IMR-90 (cell line): ENCODE measurements around the gene UACA. TPM values are rescaled to one million over a fixed set of nuclear protein-coding genes. Genes with fewer than 3 reads are reported as not detected.

Experiments
- ATAC-seq: fragments of 200-7000 bp; cut with Tn5 transposase; 2 replicates; pipeline ENCODE4 v1.9.1; 2020; ENCODE audit warnings: low read depth, mild to moderate bottlenecking, moderate library complexity
- BruUV-seq: library from RNA; stranded (reverse); fragments of 400-500 nt; replicated peaks from 2 replicates; lab custom pipeline; 2021; lab: Mats Ljungman, UMichigan
- CTCF ChIA-PET: fragments of 300-600 bp; formaldehyde crosslinking; extraction: SDS; loops from one replicate; lab custom pipeline; 2021; ENCODE audit warnings: antibody characterized with exemption; lab: Yijun Ruan, JAX
- POLR2A ChIA-PET: fragments of 300-600 bp; sonication (Branson Sonifier 250); formaldehyde crosslinking; loops from one replicate; lab custom pipeline; 2022; ENCODE audit warnings: antibody characterized with exemption; ENCODE audit not compliant: unreplicated experiment; lab: Charles Lee
- DNase-seq: peaks from one replicate; pipeline ENCODE4 v3.0.0; 2013
- H2AFZ ChIP-seq: replicated peaks from 2 replicates; pipeline ENCODE3; 2013; ENCODE audit warnings: low read length, mild to moderate bottlenecking; ENCODE audit not compliant: poor library complexity
- H2AK5ac ChIP-seq: 2 replicates; pipeline ENCODE4 v1.6.1; 2013; ENCODE audit warnings: low read depth, low read length, inconsistent platforms
- H2AK9ac ChIP-seq: replicated peaks from 2 replicates; pipeline ENCODE3; 2013; ENCODE audit warnings: mild to moderate bottlenecking, low read depth, low read length, moderate library complexity; ENCODE audit not compliant: poor library complexity
- H2BK120ac ChIP-seq: 2 replicates; pipeline ENCODE4 v1.6.1; 2013; ENCODE audit warnings: low read depth, low read length, inconsistent platforms
- H2BK15ac ChIP-seq: 3 replicates; pipeline ENCODE4 v1.6.1; 2013; ENCODE audit warnings: low read depth, low read length, inconsistent platforms
- H2BK20ac ChIP-seq: 2 replicates; pipeline ENCODE4 v1.6.1; 2013; ENCODE audit warnings: low read depth, mild to moderate bottlenecking, inconsistent platforms, low read length, moderate library complexity
- H2BK5ac ChIP-seq: 2 replicates; pipeline ENCODE4 v1.6.1; 2013; ENCODE audit warnings: mild to moderate bottlenecking, low read depth, low read length, inconsistent platforms; ENCODE audit not compliant: poor library complexity, severe bottlenecking
- H3K14ac ChIP-seq: replicated peaks from 2 replicates; pipeline ENCODE4 v1.6.1; 2013; ENCODE audit warnings: low read depth, low read length, inconsistent platforms
- H3K18ac ChIP-seq: 2 replicates; pipeline ENCODE4 v1.6.1; 2013; ENCODE audit warnings: low read depth, low read length, control low read depth
- H3K23ac ChIP-seq: 2 replicates; pipeline ENCODE4 v1.6.1; 2013; ENCODE audit warnings: low read depth, low read length, inconsistent platforms
- H3K27ac ChIP-seq: 2 replicates; pipeline ENCODE4 v1.5.1; 2013; ENCODE audit warnings: mild to moderate bottlenecking, control low read depth, low read length; ENCODE audit not compliant: insufficient read depth
- H3K27me3 ChIP-seq: 2 replicates; pipeline ENCODE4 v1.6.1; 2013; ENCODE audit warnings: low read length; ENCODE audit not compliant: control insufficient read depth, insufficient read depth
- H3K36me3 ChIP-seq: 2 replicates; pipeline ENCODE4 v1.6.1; 2013; ENCODE audit warnings: low read length, mixed read lengths; ENCODE audit not compliant: control insufficient read depth, insufficient read depth
- H3K4ac ChIP-seq: 2 replicates; pipeline ENCODE4 v1.6.1; 2013; ENCODE audit warnings: low read depth, low read length, inconsistent platforms
- H3K4me1 ChIP-seq: 2 replicates; pipeline ENCODE4 v1.6.1; 2013; ENCODE audit warnings: low read length, mixed read lengths; ENCODE audit not compliant: control insufficient read depth, insufficient read depth
- H3K4me2 ChIP-seq: 2 replicates; pipeline ENCODE4 v1.6.1; 2013; ENCODE audit warnings: low read depth, mild to moderate bottlenecking, control low read depth, low read length, moderate library complexity
- H3K4me3 ChIP-seq: 2 replicates; pipeline ENCODE4 v1.5.1; 2013; ENCODE audit warnings: low read depth, mild to moderate bottlenecking, control low read depth, low read length, moderate library complexity; ENCODE audit not compliant: insufficient read depth
- H3K56ac ChIP-seq: 2 replicates; pipeline ENCODE4 v1.6.1; 2013; ENCODE audit warnings: low read length, inconsistent platforms; ENCODE audit not compliant: insufficient read depth; ENCODE audit errors: extremely low read depth
- H3K79me1 ChIP-seq, 2 experiments: 2 replicates each; pipeline ENCODE4 v1.6.1; 2013; ENCODE audit warnings: low read length in 2 of 2, inconsistent platforms in 1 of 2, low read depth in 1 of 2
- H3K9ac ChIP-seq: 2 replicates; pipeline ENCODE4 v1.6.1; 2013; ENCODE audit warnings: low read depth, low read length, control low read depth
- H3K9me1 ChIP-seq: 2 replicates; pipeline ENCODE4 v1.6.1; 2013; ENCODE audit warnings: low read length, inconsistent platforms; ENCODE audit not compliant: insufficient read depth
- H3K9me3 ChIP-seq: 2 replicates; pipeline ENCODE4 v1.6.1; 2013; ENCODE audit warnings: low read length; ENCODE audit not compliant: control insufficient read depth, insufficient read depth
- H4K20me1 ChIP-seq: 2 replicates; pipeline ENCODE4 v1.6.1; 2013; ENCODE audit warnings: low read length, inconsistent platforms; ENCODE audit not compliant: insufficient read depth
- H4K5ac ChIP-seq: 2 replicates; pipeline ENCODE4 v1.6.1; 2013; ENCODE audit warnings: mild to moderate bottlenecking, low read depth, low read length, control low read depth
- H4K8ac ChIP-seq, 2 experiments: 2 replicates each; pipeline ENCODE4 v1.6.1; 2013; ENCODE audit warnings: low read depth in 2 of 2, low read length in 2 of 2, control low read depth in 1 of 2, inconsistent platforms in 1 of 2
- H4K91ac ChIP-seq: 2 replicates; pipeline ENCODE4 v1.6.1; 2013; ENCODE audit warnings: low read depth, low read length, inconsistent platforms; ENCODE audit not compliant: insufficient read depth
- BHLHE40 ChIP-seq: fragments of 150-350 bp; IDR thresholded peaks from 2 replicates; pipeline ENCODE4 v1.6.1; 2016; ENCODE audit warnings: mild to moderate bottlenecking, low read depth, low read length
- CEBPB ChIP-seq: IDR thresholded peaks from 2 replicates; pipeline ENCODE4 v1.6.1; 2012; ENCODE audit warnings: low read depth, low read length, improper control_type of control experiment
- CHD1 ChIP-seq: IDR thresholded peaks from 2 replicates; pipeline ENCODE4 v1.6.1; 2012; ENCODE audit warnings: low read depth, low read length, improper control_type of control experiment
- CTCF ChIP-seq: conservative IDR thresholded peaks from 2 replicates; pipeline ENCODE4 v1.5.1; 2012; ENCODE audit warnings: mild to moderate bottlenecking, low read depth, low read length, improper control_type of control experiment
- ELK1 ChIP-seq: fragments of 150-350 bp; IDR thresholded peaks from 2 replicates; pipeline ENCODE4 v1.6.1; 2016; ENCODE audit warnings: low read depth, mild to moderate bottlenecking, low read length, moderate library complexity, borderline replicate concordance
- FOS ChIP-seq: fragments of 150-350 bp; IDR thresholded peaks from 2 replicates; pipeline ENCODE4 v1.6.1; 2016; ENCODE audit warnings: low read depth, low read length
- MAFK ChIP-seq: IDR thresholded peaks from 2 replicates; pipeline ENCODE4 v1.6.1; 2012; ENCODE audit warnings: low read depth, low read length, improper control_type of control experiment
- MAZ ChIP-seq: IDR thresholded peaks from 2 replicates; pipeline ENCODE4 v1.6.1; 2012; ENCODE audit warnings: low read depth, mild to moderate bottlenecking, low read length, improper control_type of control experiment, moderate library complexity, borderline replicate concordance
- MXI1 ChIP-seq: IDR thresholded peaks from 2 replicates; pipeline ENCODE4 v1.6.1; 2012; ENCODE audit warnings: low read depth, mild to moderate bottlenecking, low read length, moderate library complexity, borderline replicate concordance
- NFE2L2 ChIP-seq: fragments of 150-350 bp; IDR thresholded peaks from 2 replicates; pipeline ENCODE4 v1.6.1; 2016; ENCODE audit warnings: low read depth, mild to moderate bottlenecking, low read length
- POLR2A ChIP-seq: IDR thresholded peaks from 2 replicates; pipeline ENCODE4 v1.6.1; 2012; ENCODE audit warnings: mild to moderate bottlenecking, low read depth, low read length
- RAD21 ChIP-seq: IDR thresholded peaks from 2 replicates; pipeline ENCODE4 v1.6.1; 2012; ENCODE audit warnings: low read length, improper control_type of control experiment
- RCOR1 ChIP-seq: IDR thresholded peaks from 2 replicates; pipeline ENCODE4 v1.6.1; 2012; ENCODE audit warnings: mild to moderate bottlenecking, low read length, improper control_type of control experiment; ENCODE audit not compliant: insufficient replicate concordance
- RFX5 ChIP-seq: IDR thresholded peaks from 2 replicates; pipeline ENCODE4 v1.8.0; 2012; ENCODE audit warnings: low read depth, mild to moderate bottlenecking, low read length, moderate library complexity
- SMC3 ChIP-seq: fragments of 150-350 bp; IDR thresholded peaks from 2 replicates; pipeline ENCODE4 v1.6.1; 2016; ENCODE audit warnings: low read depth, mild to moderate bottlenecking, antibody characterized with exemption, low read length, moderate library complexity
- USF2 ChIP-seq: fragments of 150-350 bp; IDR thresholded peaks from 2 replicates; pipeline ENCODE4 v1.6.1; 2017; ENCODE audit warnings: mild to moderate bottlenecking, antibody characterized with exemption, low read length, low read depth
- dilution Hi-C: fragments of 300-500 bp; cut with HindIII; formaldehyde crosslinking; loops from one replicate; pipeline ENCODE4 v1.14.3; 2018; ENCODE audit warnings: low sequenced_read_pairs; ENCODE audit not compliant: unreplicated experiment
- in situ Hi-C: fragments of 300-500 bp; cut with MboI; formaldehyde crosslinking; loops from 3 replicates; pipeline ENCODE4 v1.14.3; 2019; ENCODE audit warnings: low sequenced_read_pairs, inconsistent platforms, mixed read lengths
- intact Hi-C: fragments of 100-400 bp; cut with micrococcal nuclease; formaldehyde crosslinking; loops from 2 replicates; pipeline ENCODE4 v1.10.0; 2022
- polyA plus RNA-seq, 3 experiments: library from polyadenylated mRNA; depleted of rRNA; stranded (reverse); fragments of >200 nt; gene quantifications; 2 replicates each; pipeline ENCODE4 v1.2.3, GENCODE V29; 2012; ENCODE audit warnings: low replicate concordance in 1 of 3
- total RNA-seq: library from RNA; depleted of rRNA; stranded (reverse); fragments of >200 nt; gene quantifications from 2 replicates; pipeline ENCODE4 v1.2.3, GENCODE V29; 2012

UACA gene
- total and polyA plus RNA-seq, 2 of the 4 experiments (the other 2 are of a cell fraction) = 156 to 507 TPM

- H3K27me3 ChIP-seq = no peaks in the 10 kb centered on the region
- H4K20me1 ChIP-seq = peaks cover 21% of the 10 kb centered on the region
- TF ChIP-seq RCOR1 = no peak
- TF ChIP-seq MXI1 = no peak
- TF ChIP-seq CHD1 = no peak
- no peak for TF ChIP-seq MAZ
- TF ChIP-seq USF2 = no peak
- TF ChIP-seq MAFK = no peak
- TF ChIP-seq ELK1 = no peak
- TF ChIP-seq RAD21 = no peak
- TF ChIP-seq NFE2L2 = no peak
- TF ChIP-seq BHLHE40 = no peak
- TF ChIP-seq CTCF = no peak
- no peak for TF ChIP-seq POLR2A
- TF ChIP-seq RFX5 = no peak
- TF ChIP-seq CEBPB = no peak
- no peak for TF ChIP-seq SMC3
- no peak for TF ChIP-seq FOS
- H4K91ac ChIP-seq = no peak overlapping the region
- no peak overlapping the region for H2BK20ac ChIP-seq
- in situ Hi-C loops (no loop called here), dilution Hi-C loops (no loop called here), intact Hi-C loops (loop anchor here (2.0 kb wide), 1 partner anchor 14 kb away; no protein-coding TSS in a partner anchor)
- H3K9me1 ChIP-seq = peaks cover 3% of the 10 kb centered on the region; the same call in 1 of the 2 replicates
- peak overlapping the region; percentile 52 for H2BK5ac ChIP-seq
- H3K27ac ChIP-seq = no peak overlapping the region
- H3K23ac ChIP-seq = no peak overlapping the region
- H4K5ac ChIP-seq = no peak overlapping the region; the same call in 1 of the 2 replicates
- no peaks in the 10 kb centered on the region for H3K9me3 ChIP-seq
- H3K4ac ChIP-seq = no peak overlapping the region; the same call in 1 of the 2 replicates
- no peak overlapping the region for H2AK9ac ChIP-seq
- H2AFZ ChIP-seq = no peak overlapping the region
- no peak overlapping the region for H3K56ac ChIP-seq
- peaks cover 20 to 62% of the 10 kb centered on the region in 2 experiments for H3K79me1 ChIP-seq
- peaks cover 4% of the 10 kb centered on the region for H3K36me3 ChIP-seq
- H4K8ac ChIP-seq = no peak overlapping the region
- H3K4me3 ChIP-seq = no peak overlapping the region
- no peak overlapping the region for H2BK15ac ChIP-seq
- DNase-seq = no peak
- H3K18ac ChIP-seq = no peak overlapping the region; the same call in 1 of the 2 replicates
- ATAC-seq = no peak
- 0 out of 2 replicates have a peak overlapping the region, but pooled peaks have one; percentile 49 for H3K14ac ChIP-seq
- peaks cover 13% of the 10 kb centered on the region for H3K4me1 ChIP-seq
- CTCF ChIA-PET = no interaction called here
- no TSS peak for BruUV-seq
- H3K9ac ChIP-seq = no peak overlapping the region
- peak overlapping the region; percentile 66; the same call in 1 of the 2 replicates for H3K4me2 ChIP-seq
- peak overlapping the region; percentile 40; the same call in 1 of the 2 replicates for H2BK120ac ChIP-seq
- no peak overlapping the region for H2AK5ac ChIP-seq
- POLR2A ChIA-PET = no interaction called here
Observed at GRCh38 chr15:70698426-70698825, 64.9 kb downstream of the UACA start.
